Medulla oblongata (tissue), 1 donor: ENCODE measurements around the gene KITLG.
"Not testable (repeated sequence)": the region's sequence is repeated elsewhere in the genome, so short reads cannot be mapped to it uniquely, and the experiment has no call there.

Experiments
- DNase-seq: peaks from one replicate; pipeline ENCODE4 v3.0.0-alpha.2; 2015; ENCODE audit errors: extremely low spot score

KITLG gene

GRCh38 chr12:88576866-88577265, 3.4 kb downstream of the KITLG start:
- DNase-seq = no peak

- DNase-seq = no peak
Observed at GRCh38 chr12:88575361-88575970, 4.8 kb downstream of the KITLG start.

- DNase-seq = no peak
Observed at GRCh38 chr12:88574278-88574677, 6.0 kb downstream of the KITLG start.

- DNase-seq = no peak
Observed at GRCh38 chr12:88573583-88573982, 6.7 kb downstream of the KITLG start.

- DNase-seq = no peak
Observed at GRCh38 chr12:88572781-88573549, 7.3 kb downstream of the KITLG start.

GRCh38 chr12:88571543-88571942, 8.7 kb downstream of the KITLG start:
- DNase-seq = no peak

- no peak for DNase-seq
Observed at GRCh38 chr12:88570103-88570502, 10.2 kb downstream of the KITLG start.

- DNase-seq = no peak
Observed at GRCh38 chr12:88566430-88566829, 13.8 kb downstream of the KITLG start.

- no peak for DNase-seq
Observed at GRCh38 chr12:88562846-88563582, 17.3 kb downstream of the KITLG start.

- DNase-seq = no peak
Observed at GRCh38 chr12:88562151-88562550, 18.1 kb downstream of the KITLG start.

GRCh38 chr12:88559772-88560171, 20.5 kb downstream of the KITLG start:
- no peak for DNase-seq

- DNase-seq = no peak
Observed at GRCh38 chr12:88559199-88559598, 21.1 kb downstream of the KITLG start.

GRCh38 chr12:88558340-88558867, 21.9 kb downstream of the KITLG start:
- DNase-seq = no peak

GRCh38 chr12:88556213-88556774, 24.0 kb downstream of the KITLG start:
- DNase-seq = no peak

GRCh38 chr12:88553941-88554658, 26.2 kb downstream of the KITLG start:
- no peak for DNase-seq

GRCh38 chr12:88552610-88553079, 27.6 kb downstream of the KITLG start:
- peak; percentile 35 for DNase-seq

GRCh38 chr12:88549929-88550328, 30.3 kb downstream of the KITLG start:
- DNase-seq = no peak

GRCh38 chr12:88547949-88548348, 32.3 kb downstream of the KITLG start:
- DNase-seq = not testable (repeated sequence)

GRCh38 chr12:88546853-88547252, 33.4 kb downstream of the KITLG start:
- DNase-seq = no peak

- no peak for DNase-seq
Observed at GRCh38 chr12:88546226-88546625, 34.0 kb downstream of the KITLG start.
